AG04450 (cell line): Measurements from ENCODE around the gene NIBAN1. TPM values are rescaled to one million over a fixed set of nuclear protein-coding genes. Genes with fewer than 3 reads are reported as not detected.

ENCODE experiments used
- CTCF ChIA-PET: fragments of 300-600, 350-600 bp; formaldehyde crosslinking; extraction: SDS; loops from one replicate; lab custom pipeline; 2022; ENCODE audit warnings: antibody characterized with exemption, inconsistent platforms; lab: Charles Lee
- POLR2A ChIA-PET: fragments of 350-600 bp; formaldehyde crosslinking; extraction: SDS; loops from one replicate; lab custom pipeline; 2021; ENCODE audit warnings: antibody characterized with exemption, inconsistent platforms; lab: Yijun Ruan, JAX
- DNase-seq: peaks from one replicate; pipeline ENCODE4 v3.0.0-alpha.2; 2011; ENCODE audit warnings: low read depth, low spot score
- H3K27ac ChIP-seq: one replicate; pipeline ENCODE4 v1.5.1; 2012; ENCODE audit warnings: low read depth, low read length, control low read depth
- H3K27me3 ChIP-seq: one replicate; pipeline ENCODE4 v1.6.0; 2012; ENCODE audit warnings: low read length; ENCODE audit not compliant: control insufficient read depth, insufficient read depth
- H3K4me3 ChIP-seq: 2 replicates; pipeline ENCODE4 v1.5.1; 2011; ENCODE audit warnings: mild to moderate bottlenecking, low read depth, low read length, control low read depth
- H3K9me3 ChIP-seq: 2 replicates; pipeline ENCODE4 v1.5.1; 2012; ENCODE audit warnings: low read length; ENCODE audit not compliant: control insufficient read depth, insufficient read depth
- CTCF ChIP-seq: IDR thresholded peaks from 2 replicates; pipeline ENCODE4 v1.5.1; 2011; ENCODE audit warnings: low read depth, low read length, control low read depth, inconsistent platforms
- polyA plus RNA-seq: library from polyadenylated mRNA; depleted of rRNA; stranded (reverse); fragments of >200 nt; gene quantifications from 2 replicates; pipeline ENCODE4 v1.2.3, GENCODE V29; 2011

The NIBAN1 gene
- polyA plus RNA-seq, 1 experiment, result 32.9 TPM

DNA sequence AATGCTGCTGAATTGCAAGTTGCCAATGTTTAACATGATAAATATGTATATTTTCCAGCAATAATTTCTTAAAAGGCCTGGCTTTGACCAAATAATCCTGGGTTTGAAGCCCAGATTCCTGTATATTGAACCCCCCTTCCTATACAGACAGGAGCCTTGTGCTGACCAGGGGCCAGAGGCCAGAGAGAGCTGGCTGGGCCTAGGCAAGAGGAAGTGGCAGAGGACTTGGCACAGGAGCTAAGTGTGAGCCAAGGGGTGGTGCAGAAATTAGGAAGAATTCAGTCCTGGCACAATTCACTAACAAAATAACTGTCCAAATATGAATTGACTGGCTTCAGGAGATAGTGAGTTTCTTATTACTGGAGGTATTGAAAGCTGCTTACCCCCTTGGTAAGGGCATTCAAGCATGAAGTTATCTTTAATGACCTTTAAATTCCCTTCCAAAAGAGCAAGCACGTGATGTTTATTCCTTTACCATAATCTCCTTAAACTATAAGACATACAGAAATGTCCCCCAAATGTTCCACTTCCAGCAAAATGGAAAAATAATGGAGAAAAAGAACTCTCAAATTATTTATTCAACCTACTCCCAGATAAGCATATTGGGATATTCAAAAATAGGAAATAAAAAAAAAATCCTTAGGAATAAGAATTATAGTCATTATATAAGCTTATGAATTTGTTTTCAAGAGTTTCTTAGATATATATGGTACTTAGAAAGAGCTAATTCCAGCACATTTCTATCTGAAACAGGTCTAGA lies 26.6 kb downstream of the NIBAN1 start:
- no peak for TF ChIP-seq CTCF
- H3K4me3 ChIP-seq, result no peak overlapping the region
- DNase-seq, result no peak
- no peaks in the 10 kb centered on the region for H3K9me3 ChIP-seq
- CTCF ChIA-PET, result interaction anchor here (1.2 kb wide), 1 partner anchor 142 kb away, joined by 3 read pairs; no protein-coding TSS in a partner anchor
- no peaks in the 10 kb centered on the region for H3K27me3 ChIP-seq
- POLR2A ChIA-PET, result no interaction called here
- no peak overlapping the region for H3K27ac ChIP-seq

DNA sequence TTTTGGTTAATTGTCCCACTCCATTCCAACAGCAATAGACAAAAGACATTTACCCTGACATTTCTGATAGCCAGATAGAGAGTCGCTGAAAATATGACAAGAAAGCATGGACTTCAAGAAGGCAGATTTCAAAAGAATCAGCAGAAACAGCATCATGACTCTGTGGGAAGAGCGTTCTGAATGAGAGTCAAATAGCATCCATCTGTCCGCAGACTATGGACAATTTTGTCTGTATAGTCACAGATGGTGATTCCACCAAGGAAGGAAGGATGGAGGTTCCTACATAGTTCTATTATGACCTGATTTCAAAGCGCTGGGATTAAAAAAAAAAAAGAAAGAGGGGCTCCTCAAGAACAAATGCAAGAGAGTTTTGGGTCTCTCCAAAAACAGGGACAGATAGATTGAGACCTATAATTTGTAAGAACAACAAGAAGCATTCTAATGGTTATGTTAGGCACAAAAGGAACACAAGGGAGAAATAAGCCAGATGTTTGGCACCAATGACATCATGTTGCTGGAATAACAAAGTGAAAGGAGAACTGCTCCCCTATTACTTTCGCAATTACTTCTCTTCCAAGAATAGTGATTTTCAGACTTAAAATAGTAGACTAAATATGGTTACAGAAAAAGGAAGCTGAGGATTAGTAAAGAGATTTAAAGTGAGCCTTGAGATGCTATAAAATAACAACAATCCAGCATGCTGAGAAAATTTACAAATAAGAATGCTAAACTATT lies 28.5 kb downstream of the NIBAN1 start:
- POLR2A ChIA-PET, result no interaction called here
- no peak for TF ChIP-seq CTCF
- H3K27ac ChIP-seq, result no peak overlapping the region
- no peak overlapping the region for H3K4me3 ChIP-seq
- no peaks in the 10 kb centered on the region; the same call in 1 of the 2 replicates for H3K9me3 ChIP-seq
- CTCF ChIA-PET, result no interaction called here
- no peaks in the 10 kb centered on the region for H3K27me3 ChIP-seq
- DNase-seq, result no peak

- POLR2A ChIA-PET, result no interaction called here
- Histone ChIP-seq H3K9me3 (no peaks in the 10 kb centered on the region; the same call in 1 of the 2 replicates), H3K27me3 (no peaks in the 10 kb centered on the region), H3K4me3 (no peak overlapping the region), H3K27ac (no peak overlapping the region)
- CTCF ChIA-PET, result no interaction called here
- DNase-seq, result no peak
- no peak for TF ChIP-seq CTCF
Measured at GRCh38 chr1:184945029-184945428, 29.3 kb downstream of the NIBAN1 start.

DNA sequence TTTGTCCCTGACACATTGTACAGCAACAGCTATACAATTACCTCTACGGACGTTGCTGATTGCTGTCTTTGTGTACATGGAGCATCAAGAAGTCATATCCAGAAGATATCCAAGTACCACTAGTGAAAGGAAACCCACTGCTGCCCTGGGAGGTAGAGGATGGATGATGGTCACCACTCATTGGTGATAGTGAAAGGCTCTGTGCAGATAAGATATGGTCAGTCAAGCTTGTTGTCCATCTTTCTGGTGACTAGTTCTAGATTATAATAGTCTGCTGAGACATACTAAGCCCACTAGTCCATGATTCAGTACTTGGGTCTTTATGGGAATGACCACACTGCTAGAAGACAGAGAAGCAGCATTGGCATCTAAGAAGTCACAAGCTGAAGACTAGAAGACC lies 30.3 kb downstream of the NIBAN1 start:
- ChIA-PET POLR2A (no interaction called here), CTCF (interaction anchor here (0.9 to 1.5 kb wide), 3 partner anchors 38 to 226 kb away, joined by 3 to 4 read pairs (median 3); no protein-coding TSS in a partner anchor)
- no peak for TF ChIP-seq CTCF
- DNase-seq, result no peak
- no peaks in the 10 kb centered on the region; the same call in 1 of the 2 replicates for H3K9me3 ChIP-seq
- no peak overlapping the region for H3K4me3 ChIP-seq
- no peak overlapping the region for H3K27ac ChIP-seq
- no peaks in the 10 kb centered on the region for H3K27me3 ChIP-seq

- H3K4me3 ChIP-seq, result no peak overlapping the region
- H3K27me3 ChIP-seq, result no peaks in the 10 kb centered on the region
- no peak for TF ChIP-seq CTCF
- no peak for DNase-seq
- CTCF ChIA-PET, result no interaction called here
- POLR2A ChIA-PET, result no interaction called here
- no peaks in the 10 kb centered on the region; the same call in 1 of the 2 replicates for H3K9me3 ChIP-seq
- no peak overlapping the region for H3K27ac ChIP-seq
Measured at GRCh38 chr1:184941735-184942134, 32.6 kb downstream of the NIBAN1 start.
